Activated naive CD4-positive, alpha-beta T cell (primary cell): ENCODE data around the gene PRH2.

Source experiments
- DNase-seq, 4 experiments: peaks; one replicate each; lab custom pipeline; 2025; lab: John Stamatoyannopoulos, UW

The PRH2 gene

DNA sequence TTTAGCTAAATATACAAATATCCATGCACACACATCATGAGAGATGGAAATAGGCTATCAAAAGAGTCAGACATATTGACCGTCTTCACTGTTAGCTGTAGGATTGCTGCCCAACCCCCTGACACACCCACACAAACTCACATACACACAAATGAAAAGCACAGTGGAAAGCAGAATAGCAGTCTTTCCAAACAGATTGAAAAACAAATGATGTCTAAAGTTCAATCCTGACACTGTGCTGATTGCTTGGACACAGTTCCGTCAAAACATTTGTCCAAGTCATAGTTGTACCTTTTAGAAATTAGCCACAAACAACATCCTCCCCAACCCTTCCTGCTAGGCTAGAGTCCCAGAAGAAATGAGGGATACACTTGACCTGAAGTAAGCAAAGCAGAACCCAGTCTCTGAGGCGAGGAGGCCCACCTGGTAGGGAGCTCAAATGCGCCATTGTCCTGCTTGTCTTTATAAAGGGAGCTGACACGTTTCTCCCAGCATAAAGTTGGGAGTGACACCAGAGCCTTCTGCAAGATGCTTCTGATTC, at the start of gene PRH2:
Gene PRH2 (plus strand): TSS at position 491 of the 541 bp plus-strand sequence. CDS start 38 bp downstream, at position 529.
- DNase-seq, result no peak

GRCh38 chr12:10884086-10884725, 44.8 kb upstream of the PRH2 start, which contains the start of gene PRH1:
Gene PRH1, minus strand, starts transcription at chr12:10884255. Its CDS starts 38 bp downstream, at chr12:10884217.
- DNase-seq, result no peak

- DNase-seq, result no peak
Observed at GRCh38 chr12:10889226-10889625, 39.8 kb upstream of the PRH2 start.

GRCh38 chr12:10891937-10892336, 37.1 kb upstream of the PRH2 start:
- no peak for DNase-seq

DNA sequence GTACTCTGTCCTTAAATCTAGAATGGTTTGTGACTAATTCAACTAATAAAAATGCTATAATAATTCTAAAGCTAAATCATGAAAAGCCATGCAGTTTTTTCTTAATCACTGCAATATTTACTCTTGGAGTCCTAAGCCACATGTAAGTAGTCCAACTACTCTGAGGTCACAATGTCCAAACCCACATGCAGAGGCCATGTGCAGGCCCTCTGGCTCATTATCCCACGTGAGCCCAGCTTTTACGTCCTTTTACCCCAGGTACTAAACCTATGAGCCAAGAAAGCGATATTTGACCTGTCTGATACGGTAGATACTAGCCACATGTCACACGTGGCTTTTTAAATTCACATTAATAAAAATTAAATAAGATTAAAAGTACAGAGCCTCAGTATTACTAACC, 32.2 kb upstream of the PRH2 start:
- DNase-seq, result no peak

- DNase-seq, result no peak
Observed at GRCh38 chr12:10900530-10900929, 28.5 kb upstream of the PRH2 start.

DNA sequence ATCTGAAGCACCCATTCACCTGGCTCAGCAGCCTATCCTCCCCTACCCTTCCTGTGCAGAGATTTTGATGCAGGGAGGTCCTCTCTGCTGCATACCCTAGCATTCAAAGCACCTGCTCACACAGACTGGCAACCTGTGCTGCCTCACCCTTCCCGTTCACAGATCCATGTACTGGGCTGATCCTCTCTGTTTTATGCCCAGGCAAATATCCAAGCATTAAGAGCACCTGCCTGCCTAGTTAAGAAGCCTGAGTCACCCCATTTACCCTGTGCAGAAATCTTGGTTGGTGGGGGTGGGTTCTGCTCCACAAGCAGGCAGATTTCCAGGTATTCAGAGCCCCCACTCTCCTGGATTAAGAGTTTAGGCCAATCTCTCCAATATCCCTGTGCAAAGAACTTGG, 28.1 kb upstream of the PRH2 start:
- no peak for DNase-seq

GRCh38 chr12:10901427-10901826, 27.6 kb upstream of the PRH2 start:
- no peak for DNase-seq

DNA sequence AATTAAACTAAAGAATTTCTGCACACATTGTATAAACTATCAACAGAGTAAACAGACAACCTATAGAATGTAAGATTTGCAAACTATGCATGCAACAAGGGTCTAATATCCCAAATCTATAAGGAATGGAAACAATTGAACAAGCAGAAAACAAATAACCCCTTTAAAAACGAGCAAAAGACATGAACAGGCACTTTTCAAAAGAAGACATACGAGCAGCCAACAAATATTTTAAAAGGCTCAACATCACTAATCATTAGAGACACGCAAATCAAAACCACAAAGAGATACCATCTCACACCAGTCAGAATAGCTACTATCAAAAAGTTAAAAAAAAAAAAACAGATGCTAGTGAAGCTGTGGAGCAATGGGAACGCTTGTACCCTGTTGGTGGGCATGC, 24.4 kb upstream of the PRH2 start:
- DNase-seq, result no peak

DNA sequence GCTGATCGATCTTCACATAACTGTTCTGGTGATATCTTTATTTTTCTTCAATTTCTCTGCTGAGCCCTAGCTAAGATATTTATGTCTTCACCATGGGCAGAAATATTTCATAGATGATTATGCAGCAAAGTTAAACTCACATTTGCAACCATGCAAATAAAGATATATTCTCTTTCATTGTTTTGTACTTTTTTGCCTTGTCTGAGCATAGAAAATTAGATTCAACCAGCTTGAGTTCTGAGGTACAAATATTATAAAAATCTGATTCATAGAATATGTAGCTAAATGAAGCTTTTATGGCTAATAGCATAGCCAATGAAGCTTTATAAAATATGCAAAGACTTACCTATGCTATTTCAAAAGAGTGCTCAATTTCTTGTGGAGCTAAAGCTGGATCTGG, 19.6 kb upstream of the PRH2 start, which contains the start of gene TAS2R13:
Gene TAS2R13 (minus strand): TSS at position 101 of the 400 bp plus-strand sequence. CDS start 264 bp downstream, outside the sequence.
- DNase-seq, result no peak

DNA sequence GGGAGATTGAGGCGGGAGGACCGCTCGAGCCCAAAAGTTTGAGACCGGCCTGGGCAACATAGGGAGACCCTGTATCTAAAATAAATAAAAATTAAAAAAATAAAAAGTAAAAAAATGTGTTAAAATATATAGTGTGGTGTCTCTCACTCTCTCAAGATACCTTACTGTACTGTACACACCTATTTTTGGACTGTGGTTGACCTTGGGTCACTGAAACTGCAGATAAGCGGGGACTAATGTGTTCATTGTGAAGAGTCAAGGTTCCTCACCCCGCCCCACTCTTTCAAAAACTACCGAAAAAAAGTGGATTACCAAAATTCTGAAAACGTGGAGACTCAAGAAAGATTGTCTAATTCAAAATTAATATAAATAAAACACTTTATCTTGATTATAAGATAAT, 18.7 kb upstream of the PRH2 start:
- no peak for DNase-seq

DNA sequence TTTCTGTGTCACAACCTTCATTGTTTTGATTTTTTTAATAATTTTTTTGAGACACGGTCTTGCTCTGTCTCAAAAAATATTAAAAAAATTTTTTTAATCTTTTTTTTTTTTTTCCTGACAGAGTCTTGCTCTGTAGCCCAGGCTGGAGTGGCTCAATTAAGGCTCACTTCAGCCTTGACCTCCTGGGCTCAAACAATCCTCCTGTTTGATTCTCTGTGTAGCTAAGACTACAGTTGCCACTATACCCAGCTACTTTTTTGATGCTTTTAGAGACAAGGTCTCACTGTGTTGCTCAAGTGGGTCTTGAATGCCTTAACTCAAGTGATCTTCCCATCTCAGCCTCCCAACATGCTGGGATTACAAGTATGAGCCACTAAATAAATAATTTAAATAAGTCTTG, 9.2 kb upstream of the PRH2 start:
- DNase-seq, result no peak

GRCh38 chr12:10926269-10926668, 2.8 kb upstream of the PRH2 start:
- no peak for DNase-seq

GRCh38 chr12:10936506-10936905, 7.5 kb downstream of the PRH2 start:
- no peak for DNase-seq

DNA sequence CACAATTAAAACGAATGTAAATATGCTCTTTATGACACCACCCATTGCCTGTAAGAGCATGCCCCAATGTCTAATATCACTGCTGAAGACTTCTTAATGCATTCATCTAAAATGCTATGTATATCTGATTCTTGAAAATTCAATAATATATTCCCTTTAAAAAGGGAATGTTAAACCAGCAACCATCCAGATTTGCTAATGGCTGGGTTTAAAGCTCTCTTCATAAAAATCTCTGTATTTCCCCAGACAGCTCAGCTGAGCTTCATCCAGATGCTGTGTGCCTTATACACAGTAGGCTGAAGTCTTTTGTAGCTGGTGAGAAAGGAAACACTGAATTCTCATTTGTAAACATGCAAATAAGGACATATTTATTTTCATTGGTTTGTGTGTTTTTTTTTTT, 10.1 kb downstream of the PRH2 start, which contains the start of gene TAS2R14:
Gene TAS2R14 (minus strand): TSS at position 101 of the 400 bp plus-strand sequence. CDS start 56 bp downstream, at position 45.
- DNase-seq, result no peak

GRCh38 chr12:10940389-10940788, 11.4 kb downstream of the PRH2 start:
- no peak for DNase-seq

GRCh38 chr12:10941369-10941768, 12.3 kb downstream of the PRH2 start:
- no peak for DNase-seq

DNA sequence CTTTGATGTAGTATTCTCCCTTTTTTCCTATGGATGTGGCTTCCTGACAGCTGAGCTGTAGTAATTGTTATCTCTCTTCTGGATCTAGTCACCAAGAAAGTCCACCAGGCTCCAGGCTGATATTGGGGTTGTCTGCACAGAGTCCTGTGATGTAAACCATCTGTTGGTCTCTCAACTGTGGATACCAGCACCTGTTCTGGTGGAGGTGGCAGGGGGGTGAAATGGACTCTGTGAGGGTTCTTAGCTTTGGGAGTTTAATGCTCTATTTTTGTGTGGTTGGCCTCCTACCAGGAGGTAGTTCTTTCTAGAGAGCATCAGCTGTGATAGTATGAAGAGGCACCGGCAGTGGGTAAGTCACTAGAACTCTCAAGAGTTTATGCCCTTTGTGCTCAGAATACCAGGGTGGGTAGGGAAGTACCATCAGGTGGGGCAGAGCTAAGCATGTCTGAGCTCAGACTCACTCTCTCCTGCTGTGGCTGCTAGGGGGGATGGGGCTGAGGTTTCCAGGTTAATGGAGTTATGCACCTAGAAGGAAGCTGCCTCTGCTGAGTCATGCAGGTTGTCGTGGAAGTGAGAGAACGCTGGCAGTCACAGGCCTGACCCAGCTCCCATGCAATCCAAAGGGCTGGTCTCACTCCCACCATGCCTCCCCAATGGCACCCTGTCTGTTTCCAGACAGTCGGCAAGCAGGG, 13.0 kb downstream of the PRH2 start:
- DNase-seq, result no peak

DNA sequence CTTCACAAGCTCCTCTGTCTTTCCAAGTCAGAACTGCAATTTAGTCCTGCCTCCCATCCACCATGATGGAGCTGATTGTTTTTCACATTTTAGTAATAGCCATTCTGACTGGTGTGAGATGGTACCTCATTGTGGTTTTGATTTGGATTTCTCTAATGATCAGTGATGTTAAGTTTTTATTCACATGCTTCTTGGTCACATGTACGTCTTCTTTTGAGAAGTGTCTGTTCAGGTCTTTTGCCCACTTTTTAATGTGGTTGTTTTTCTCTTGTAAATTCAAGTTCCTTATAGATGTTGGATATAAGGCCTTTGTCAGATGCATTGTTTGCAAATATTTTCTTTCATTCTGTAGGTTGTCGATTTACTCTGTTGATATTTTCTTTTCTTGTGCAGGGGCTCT, 14.1 kb downstream of the PRH2 start:
- no peak for DNase-seq

DNA sequence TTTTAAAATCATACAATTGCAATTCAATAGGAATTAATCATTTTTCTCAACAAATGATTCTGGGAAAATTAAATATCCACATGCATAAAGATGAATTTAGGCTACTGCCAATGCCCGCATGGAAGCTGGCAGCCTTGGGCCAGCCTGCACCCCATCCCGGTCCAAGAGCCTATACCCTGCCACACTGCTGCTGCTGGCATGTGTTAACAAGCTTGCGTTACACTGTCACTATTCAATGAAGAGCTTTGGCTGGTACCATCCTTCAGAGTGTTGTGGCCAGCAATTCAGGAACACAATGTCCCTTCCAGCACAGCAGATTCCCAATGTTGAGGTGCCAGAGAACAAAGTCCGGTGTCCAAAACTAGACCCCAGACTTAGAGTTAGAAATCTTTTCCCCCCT, 23.6 kb downstream of the PRH2 start:
- no peak for DNase-seq

GRCh38 chr12:10956085-10956484, 27.0 kb downstream of the PRH2 start:
- no peak for DNase-seq

- DNase-seq, result no peak
Observed at GRCh38 chr12:10957741-10958140, 28.7 kb downstream of the PRH2 start.

DNA sequence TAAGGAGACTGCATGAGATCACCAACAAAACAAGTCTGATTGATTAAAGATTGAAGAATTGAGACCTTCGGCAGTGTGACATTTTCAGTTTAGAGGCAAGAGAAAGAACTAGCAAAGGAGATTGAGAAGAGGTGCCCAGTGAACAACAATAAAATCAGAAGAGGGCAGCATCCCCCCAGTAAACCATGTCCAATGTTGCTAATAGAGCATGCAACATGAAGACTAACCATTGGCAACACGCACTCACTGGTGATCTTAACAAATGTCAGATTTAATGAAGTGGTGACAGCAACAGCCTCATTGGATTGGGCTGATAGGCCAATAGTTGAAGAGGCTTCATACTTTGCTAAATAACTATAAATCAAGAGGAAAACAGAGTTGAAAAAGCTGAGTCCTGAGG, 30.8 kb downstream of the PRH2 start:
- DNase-seq, result no peak
